Ascending aorta (tissue), 2 donors: ENCODE data around the gene CCL16. TPM values are rescaled to one million over a fixed set of nuclear protein-coding genes. Genes with fewer than 3 reads are reported as not detected.

Source experiments
- DNase-seq, 2 donors: peaks; one replicate each; pipeline ENCODE4 v3.0.0-alpha.2; 2019; ENCODE audit warnings: low spot score in 2 of 2
- H3K27ac ChIP-seq, 2 donors: fragments of 200-600 bp; sonication (generic); one replicate each; pipeline ENCODE4 v1.5.1; 2016 to 2017; ENCODE audit warnings: mild to moderate bottlenecking in 1 of 2
- H3K27me3 ChIP-seq: fragments of 200-600 bp; sonication (generic); one replicate; pipeline ENCODE4 v1.5.1; 2017
- H3K36me3 ChIP-seq, 2 donors: fragments of 200-600 bp; sonication (generic); one replicate each; pipeline ENCODE4 v1.5.1; 2016
- H3K4me1 ChIP-seq, 2 donors: fragments of 200-600 bp; sonication (generic); one replicate each; pipeline ENCODE4 v1.5.1; 2016 to 2017; ENCODE audit warnings: mild to moderate bottlenecking in 1 of 2
- H3K4me3 ChIP-seq, 2 donors: fragments of 200-600 bp; sonication (generic); one replicate each; pipeline ENCODE4 v1.5.1; 2016 to 2017; ENCODE audit warnings: mild to moderate bottlenecking in 1 of 2
- H3K9me3 ChIP-seq, 2 donors: fragments of 200-600 bp; sonication (generic); one replicate each; pipeline ENCODE4 v1.5.1; 2016
- CTCF ChIP-seq, 3 experiments: fragments of 200-600 bp in 2 of 3; fragments of 450-650 bp in 1 of 3; sonication (generic) in 2 of 3; IDR thresholded peaks; one replicate each; pipeline ENCODE4 v1.5.1; 2016 to 2019; ENCODE audit warnings: antibody characterized with exemption in 3 of 3, mild to moderate bottlenecking in 1 of 3, moderate library complexity in 1 of 3
- intact Hi-C: fragments of 100-400 bp; cut with DNase I; formaldehyde crosslinking; loops from one replicate; pipeline ENCODE4 v1.15.1; 2023
- total RNA-seq: library from RNA; depleted of rRNA; stranded (reverse); fragments of >200 nt; gene quantifications from one replicate; pipeline ENCODE4 v1.1.0, GENCODE V29; 2016

Gene CCL16
- total RNA-seq, 1 donor from 2014 or later = not detected

GRCh38 chr17:35934760-35935159 is 46.5 kb downstream of the CCL16 start:
- intact Hi-C loops = no loop called here
- H3K4me3 ChIP-seq = no peak overlapping the region
- H3K27ac ChIP-seq = no peak overlapping the region
- DNase-seq = no peak
- TF ChIP-seq CTCF (IDR thresholded peaks at IDR 0.05) = no peak
- H3K27me3 ChIP-seq = no peaks in the 10 kb centered on the region
- no peaks in the 10 kb centered on the region for H3K9me3 ChIP-seq
- peaks cover 0 to 8% of the 10 kb centered on the region in 2 donors for H3K4me1 ChIP-seq
- no peaks in the 10 kb centered on the region for H3K36me3 ChIP-seq

GRCh38 chr17:35932586-35932985 is 48.7 kb downstream of the CCL16 start:
- Histone ChIP-seq H3K4me1 (peaks cover 0 to 8% of the 10 kb centered on the region in 2 donors), H3K27ac (no peak overlapping the region), H3K4me3 (no peak overlapping the region), H3K27me3 (no peaks in the 10 kb centered on the region), H3K9me3 (no peaks in the 10 kb centered on the region), H3K36me3 (no peaks in the 10 kb centered on the region)
- intact Hi-C loops = no loop called here
- no peak for DNase-seq
- TF ChIP-seq CTCF (IDR thresholded peaks at IDR 0.05) = no peak

- H3K27me3 ChIP-seq = no peaks in the 10 kb centered on the region
- H3K4me3 ChIP-seq = no peak overlapping the region
- TF ChIP-seq CTCF (IDR thresholded peaks at IDR 0.05) = no peak
- no peak overlapping the region for H3K27ac ChIP-seq
- peaks cover 0 to 8% of the 10 kb centered on the region in 2 donors for H3K4me1 ChIP-seq
- intact Hi-C loops = no loop called here
- no peaks in the 10 kb centered on the region for H3K9me3 ChIP-seq
- no peaks in the 10 kb centered on the region for H3K36me3 ChIP-seq
- no peak for DNase-seq
Observed at GRCh38 chr17:35931794-35932425, 49.4 kb downstream of the CCL16 start.

GRCh38 chr17:35930211-35931065 is 50.9 kb downstream of the CCL16 start, which contains the start of gene RDM1:
RDM1 (minus strand) TSS chr17:35930773; CDS start chr17:35930727, 46 bp downstream.
- no peaks in the 10 kb centered on the region for H3K36me3 ChIP-seq
- peaks cover 0 to 8% of the 10 kb centered on the region in 2 donors for H3K4me1 ChIP-seq
- peak within 1 kb of the TSS; percentile 50 to 51 for H3K4me3 ChIP-seq
- H3K27ac ChIP-seq = no peak within 1 kb of the TSS
- H3K27me3 ChIP-seq = no peaks in the 10 kb centered on the region
- no peaks in the 10 kb centered on the region for H3K9me3 ChIP-seq
- TF ChIP-seq CTCF (IDR thresholded peaks at IDR 0.05) = no peak
- intact Hi-C loops = no loop called here
- peak in 1 of 2 donors; percentile 68 for DNase-seq

GRCh38 chr17:35927714-35928113 is 53.6 kb downstream of the CCL16 start:
- no peaks in the 10 kb centered on the region for H3K27me3 ChIP-seq

More at GRCh38 chr17:35927714-35928113, 53.6 kb downstream of the CCL16 start:
- H3K27ac ChIP-seq = no peak overlapping the region
- DNase-seq = no peak
- no peaks in the 10 kb centered on the region for H3K9me3 ChIP-seq
- no peaks in the 10 kb centered on the region for H3K36me3 ChIP-seq
- H3K4me3 ChIP-seq = no peak overlapping the region
- intact Hi-C loops = no loop called here
- H3K4me1 ChIP-seq = peaks cover 0 to 8% of the 10 kb centered on the region in 2 donors
- TF ChIP-seq CTCF (IDR thresholded peaks at IDR 0.05) = no peak

Other genes starting within 250 kb of the CCL16 start
- 9.9 TPM for gene RASL10B, start 249.9 kb downstream of the CCL16 start, total RNA-seq
- not detected for gene GAS2L2, start 228.3 kb downstream of the CCL16 start, total RNA-seq
- gene C17orf50, start 220.6 kb downstream of the CCL16 start, total RNA-seq = not detected
- gene MMP28, start 185.9 kb downstream of the CCL16 start, total RNA-seq = 44.6 TPM
- 49.6 TPM for gene TAF15, start 172.0 kb downstream of the CCL16 start, total RNA-seq
- not detected for gene HEATR9, start 112.6 kb downstream of the CCL16 start, total RNA-seq
- gene CCL5, start 101.1 kb downstream of the CCL16 start, total RNA-seq = 43.2 TPM
- not detected for gene RDM1, start 50.7 kb downstream of the CCL16 start, total RNA-seq
- not detected for gene LYZL6, start 37.8 kb downstream of the CCL16 start, total RNA-seq
- 168 TPM for gene CCL14, start 5.2 kb upstream of the CCL16 start, total RNA-seq
- gene CCL15, start 20.1 kb upstream of the CCL16 start, total RNA-seq = not detected
- 29.7 TPM for gene CCL23, start 36.5 kb upstream of the CCL16 start, total RNA-seq
- not detected for gene CCL18, start 82.8 kb upstream of the CCL16 start, total RNA-seq
- not detected for gene CCL3, start 108.6 kb upstream of the CCL16 start, total RNA-seq
- gene CCL4, start 122.3 kb upstream of the CCL16 start, total RNA-seq = not detected
- gene TBC1D3B, start 195.1 kb upstream of the CCL16 start, total RNA-seq = not detected
- not detected for gene CCL3L1, start 215.3 kb upstream of the CCL16 start, total RNA-seq
- not detected for gene CCL4L2, start 229.6 kb upstream of the CCL16 start, total RNA-seq